CD4-positive, alpha-beta T cell treated with Interleukin-21 for 1 hour (primary cell): ENCODE results near the gene STOM.

Source experiments
- DNase-seq: peaks from one replicate; pipeline ENCODE4 v3.0.0-alpha.2; 2020

STOM gene

DNA sequence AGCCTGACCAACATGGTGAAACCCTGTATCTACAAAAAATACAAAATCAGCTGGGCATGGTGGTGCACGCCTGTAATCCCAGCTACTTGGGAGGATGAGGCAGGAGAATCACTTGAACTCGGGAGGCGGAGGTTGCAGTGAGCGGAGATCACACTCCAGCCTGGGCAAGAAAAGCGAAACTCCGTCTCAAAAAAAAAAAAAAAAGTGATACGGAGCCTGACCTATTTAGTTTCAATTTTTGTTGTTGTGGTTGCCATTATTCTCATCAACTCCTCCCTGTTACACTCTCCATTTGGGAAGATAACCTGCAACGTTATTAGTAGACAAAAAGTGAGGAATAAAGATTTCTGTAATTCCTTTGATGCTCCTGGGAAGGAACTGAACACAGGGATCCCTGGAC lies 1.3 kb downstream of the STOM start:
- peak; percentile 50 for DNase-seq

DNA sequence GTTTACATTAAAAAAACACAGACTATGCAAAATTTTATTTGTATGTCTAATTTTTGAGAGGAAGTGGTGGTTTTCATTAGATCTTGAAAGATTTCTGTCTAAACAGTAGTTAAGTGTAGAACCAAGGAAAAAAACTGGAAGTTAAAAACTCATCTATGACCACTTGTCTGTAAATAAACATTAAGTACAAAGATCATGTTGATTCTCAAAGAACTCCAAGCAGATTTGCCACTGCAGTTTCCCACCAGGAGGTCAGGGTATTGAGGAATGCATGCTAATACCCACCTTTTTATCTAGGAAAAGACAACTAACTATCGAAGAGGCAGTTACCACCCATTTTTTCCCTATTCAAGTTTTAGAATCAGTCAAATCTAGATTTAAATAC lies 1.9 kb downstream of the STOM start:
- DNase-seq, result no peak

DNA sequence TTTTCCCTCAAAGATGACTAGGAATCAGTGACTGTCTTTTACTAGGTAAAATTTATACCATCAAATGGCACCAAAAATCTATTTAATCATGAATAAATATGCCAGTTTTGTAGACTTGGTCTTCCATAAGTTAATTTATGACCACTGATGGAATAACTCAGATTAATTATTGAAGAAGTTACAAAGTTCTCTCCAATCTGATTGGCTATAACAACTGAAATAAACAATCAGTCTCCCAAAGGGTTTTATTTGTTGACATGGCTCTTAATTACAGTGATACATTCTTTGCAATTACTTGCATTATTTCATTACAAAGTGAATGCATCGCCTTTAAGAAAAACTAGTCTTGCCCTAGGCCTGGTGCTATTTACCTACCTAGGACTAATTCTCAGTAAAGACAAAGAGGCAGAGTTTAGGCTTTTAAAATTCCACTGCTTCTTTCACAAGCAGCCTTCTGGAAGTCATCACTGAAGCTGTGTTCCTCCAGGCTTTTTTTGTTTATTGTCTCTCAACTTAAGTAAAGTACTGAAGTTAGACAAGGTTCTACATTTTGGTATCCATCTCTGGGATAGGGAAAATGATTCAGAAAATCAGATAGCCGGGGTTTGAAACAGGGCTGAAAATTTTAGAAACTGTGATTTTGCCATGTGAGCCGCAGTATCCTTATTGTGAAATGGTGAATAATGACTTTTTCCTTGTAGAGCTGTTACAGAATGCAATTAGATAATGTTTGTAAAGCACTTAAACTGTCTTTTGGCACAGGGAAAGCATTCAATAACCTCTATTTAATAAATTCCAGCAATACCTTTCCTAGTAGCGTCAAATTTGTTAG lies 2.5 kb downstream of the STOM start:
- no peak for DNase-seq

DNA sequence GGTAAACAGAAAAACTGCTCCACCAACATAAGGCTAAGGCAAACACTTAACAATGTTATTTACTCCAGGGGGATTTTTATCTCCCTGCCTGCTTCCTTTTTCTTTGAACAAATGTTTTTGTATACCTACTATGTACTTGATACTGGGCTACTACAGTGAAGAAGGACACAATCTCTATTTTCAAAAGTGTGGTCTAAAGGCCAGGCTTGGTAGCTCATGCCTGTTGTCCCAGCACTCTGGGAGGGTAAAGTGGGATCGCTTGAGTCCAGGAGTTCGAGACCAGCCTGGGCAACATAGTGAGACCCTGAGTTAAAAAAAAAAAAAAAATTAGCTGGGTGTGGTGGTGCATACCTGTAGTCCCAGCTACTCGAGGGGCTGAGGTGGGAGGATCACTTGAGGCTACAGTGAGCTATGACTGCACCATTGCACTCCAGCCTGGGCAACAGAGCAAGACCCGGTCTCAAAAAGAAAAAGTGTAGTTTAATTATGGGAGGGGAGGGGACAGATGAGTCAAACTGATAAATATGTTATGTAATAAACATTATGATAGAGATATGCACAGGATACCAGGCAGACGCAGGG lies 3.3 kb downstream of the STOM start:
- no peak for DNase-seq

DNA sequence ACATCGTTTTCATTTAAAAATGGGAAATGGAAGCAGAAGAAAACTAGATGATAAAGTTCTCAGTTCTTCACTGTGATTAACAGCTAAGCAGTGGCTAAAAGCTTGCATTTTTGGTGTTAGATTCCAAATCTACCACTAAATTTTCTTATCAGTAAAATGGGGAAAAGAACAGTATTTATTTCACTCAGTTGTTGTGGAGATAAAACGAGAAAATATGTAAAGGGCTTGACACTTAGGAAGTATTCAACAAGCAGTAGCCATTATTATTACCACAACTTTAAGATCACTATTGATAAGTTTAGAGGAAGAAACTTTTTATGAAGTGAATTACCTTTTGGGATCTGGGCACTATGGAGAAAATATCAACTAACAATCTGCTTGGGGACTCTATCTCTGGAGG lies 4.5 kb downstream of the STOM start:
- no peak for DNase-seq

DNA sequence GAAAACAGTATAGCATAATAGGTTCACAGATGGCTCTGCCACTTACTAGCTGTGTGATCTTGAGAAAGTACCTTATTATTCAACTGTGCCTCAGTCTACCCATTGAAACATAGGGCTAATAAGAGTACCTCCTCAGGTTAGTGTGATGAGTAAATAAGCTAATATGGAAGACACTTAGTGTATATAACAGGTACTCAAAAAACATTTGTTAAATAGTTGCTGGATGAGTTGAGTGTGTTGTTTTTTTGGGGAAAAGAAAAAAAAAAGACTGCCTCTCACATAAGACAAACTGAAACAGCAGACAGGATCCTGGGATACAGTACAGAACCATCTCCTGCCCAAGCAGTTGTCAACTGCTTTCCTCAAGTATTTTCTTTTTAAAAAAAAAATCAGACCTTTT lies 5.2 kb downstream of the STOM start:
- DNase-seq, result no peak

DNA sequence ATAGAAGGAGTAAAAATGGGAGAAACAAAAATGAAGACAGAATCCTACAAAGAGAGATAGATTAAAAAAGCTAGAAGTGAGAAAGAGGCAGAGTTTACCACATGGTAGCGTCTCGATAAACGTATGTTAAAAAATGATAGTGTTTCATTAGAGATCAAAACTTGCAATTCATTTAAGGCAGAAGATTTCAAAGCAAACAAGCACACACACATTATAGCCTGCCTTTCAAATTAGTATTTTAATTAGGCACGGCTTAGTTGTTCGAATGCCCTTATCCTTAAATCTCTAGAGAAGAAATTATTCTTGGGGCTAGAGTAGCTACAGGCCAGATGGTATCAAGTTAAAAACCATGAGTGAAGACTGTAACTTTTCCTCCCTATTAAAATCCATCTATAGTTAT lies 6.0 kb downstream of the STOM start:
- no peak for DNase-seq

DNA sequence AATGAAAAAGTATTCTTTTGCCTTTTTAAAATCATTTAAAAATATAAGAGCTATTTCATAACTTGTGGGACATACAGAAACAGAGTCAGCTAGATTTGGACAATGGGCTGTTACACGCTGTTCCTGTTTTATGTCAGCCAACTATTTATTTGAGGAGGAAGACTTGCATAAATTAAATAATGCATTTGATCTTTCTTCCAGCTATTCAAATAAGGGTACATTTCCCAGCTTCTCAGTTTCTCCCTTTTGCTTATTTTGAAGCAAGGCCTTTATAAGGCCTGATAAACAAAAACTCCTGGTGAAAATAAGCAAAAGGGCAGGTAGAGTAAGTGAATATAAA lies 6.5 kb downstream of the STOM start:
- no peak for DNase-seq

DNA sequence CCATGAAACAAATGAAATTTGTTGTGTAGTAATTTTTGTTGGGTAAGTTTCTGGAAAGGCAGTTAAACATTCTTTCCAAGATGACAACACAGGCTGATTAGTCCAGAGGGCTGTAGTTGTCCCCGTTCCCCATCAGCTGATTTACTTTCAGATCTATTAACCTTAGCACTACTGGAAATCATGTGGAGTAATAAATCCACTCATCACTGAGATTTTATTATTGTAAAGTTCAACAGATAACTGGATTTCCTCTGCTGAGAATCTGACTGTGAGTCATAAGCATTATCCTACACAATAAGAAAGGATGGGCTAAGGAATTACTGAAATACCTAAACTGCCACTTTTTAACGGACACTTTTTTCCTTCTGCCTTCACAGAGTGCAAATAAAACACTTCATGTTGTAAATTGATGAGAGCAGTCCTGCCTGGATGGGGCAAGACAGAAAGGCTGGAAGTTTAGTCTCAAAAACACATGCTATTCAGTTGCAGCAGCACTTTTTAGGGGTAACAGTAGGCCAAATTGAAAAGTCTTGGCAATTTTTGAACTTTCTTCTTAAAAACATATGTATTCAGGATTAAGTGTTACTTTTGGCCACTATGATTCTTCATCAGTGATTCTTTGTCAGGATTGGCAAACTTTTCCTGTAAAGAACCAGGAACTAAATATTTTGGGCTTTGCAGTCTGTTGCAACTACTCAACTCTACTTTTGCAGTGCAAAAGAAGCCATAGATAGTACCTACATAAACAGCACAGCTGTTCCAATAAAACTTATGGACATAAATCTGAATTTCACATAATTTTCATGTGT lies 7.0 kb downstream of the STOM start:
- no peak for DNase-seq

DNA sequence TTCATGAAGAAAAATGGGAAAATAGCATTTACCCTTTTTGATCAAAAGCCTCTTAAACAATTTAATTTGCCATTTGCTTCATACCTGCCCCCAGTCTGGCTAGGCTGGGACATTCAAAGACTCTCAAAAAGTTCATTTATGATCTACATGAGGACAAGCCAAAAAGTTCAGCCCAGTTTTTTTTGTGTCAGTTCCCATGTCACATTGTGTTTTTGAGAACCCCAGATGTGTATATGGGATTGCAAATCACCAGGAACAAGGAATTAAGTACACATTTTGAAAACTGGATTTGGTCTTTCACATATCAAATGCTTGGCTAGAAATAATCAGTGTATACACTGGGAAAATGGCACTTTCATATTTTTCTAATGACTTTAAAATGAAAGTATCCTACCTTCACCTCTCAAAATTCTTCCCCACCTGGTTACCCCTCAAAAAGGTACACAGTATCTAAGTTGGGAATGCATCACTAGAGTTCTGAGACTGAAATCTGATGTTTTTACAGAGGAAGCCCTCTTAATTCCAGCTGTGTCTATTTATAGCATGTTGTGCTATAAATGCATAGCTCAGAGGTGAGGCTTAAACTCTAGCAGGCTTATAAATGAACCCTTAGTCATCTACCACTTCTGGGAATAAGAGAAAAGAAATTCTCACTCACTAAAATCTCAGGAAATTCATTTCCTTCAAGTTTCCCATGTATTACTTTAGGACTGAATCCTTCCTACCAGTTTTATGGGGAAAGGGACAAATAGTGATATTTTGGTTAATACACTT lies 9.3 kb downstream of the STOM start:
- no peak for DNase-seq

DNA sequence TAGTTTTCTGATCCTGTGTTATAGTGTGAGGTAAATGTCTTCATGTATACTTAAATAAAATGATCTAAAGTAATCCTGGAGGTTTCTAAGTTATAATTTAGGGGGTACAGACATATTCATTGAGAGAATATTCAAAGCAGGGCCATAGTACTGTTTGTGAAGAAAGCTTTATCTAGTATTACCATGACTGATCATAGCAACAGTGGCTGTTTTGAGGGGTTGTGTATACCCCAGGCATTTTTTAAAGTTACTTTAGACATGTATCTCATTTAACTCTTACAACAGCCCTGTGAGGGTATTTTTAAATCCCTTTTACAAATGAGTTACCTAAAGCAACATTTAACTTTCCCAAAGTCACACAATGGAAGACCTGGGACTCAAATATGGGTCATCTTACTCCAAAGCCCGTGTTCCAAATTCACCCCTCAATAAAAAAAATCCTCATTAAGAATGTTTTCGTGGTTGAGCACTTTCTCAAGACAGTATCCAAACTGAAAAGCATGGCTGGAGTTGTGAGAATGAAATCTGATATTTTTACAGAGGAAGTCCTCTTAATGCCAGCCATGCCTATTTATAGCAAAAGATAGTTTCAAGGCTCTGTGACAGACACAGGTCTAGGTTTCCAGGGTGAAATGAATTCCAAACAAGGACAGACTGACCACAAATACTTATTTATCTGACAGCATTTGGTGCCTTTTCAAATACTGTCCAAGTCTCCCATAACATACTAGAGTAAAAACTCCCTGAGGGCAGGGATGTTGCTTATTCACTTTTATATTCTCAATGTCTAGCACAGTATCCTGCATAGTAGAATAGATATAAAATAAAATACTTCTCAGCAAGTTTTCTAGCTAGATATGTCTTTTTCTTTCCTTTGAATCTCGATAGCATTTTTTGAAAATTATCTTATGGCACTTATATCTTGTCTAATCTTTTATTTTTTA lies 10.4 kb downstream of the STOM start:
- no peak for DNase-seq

DNA sequence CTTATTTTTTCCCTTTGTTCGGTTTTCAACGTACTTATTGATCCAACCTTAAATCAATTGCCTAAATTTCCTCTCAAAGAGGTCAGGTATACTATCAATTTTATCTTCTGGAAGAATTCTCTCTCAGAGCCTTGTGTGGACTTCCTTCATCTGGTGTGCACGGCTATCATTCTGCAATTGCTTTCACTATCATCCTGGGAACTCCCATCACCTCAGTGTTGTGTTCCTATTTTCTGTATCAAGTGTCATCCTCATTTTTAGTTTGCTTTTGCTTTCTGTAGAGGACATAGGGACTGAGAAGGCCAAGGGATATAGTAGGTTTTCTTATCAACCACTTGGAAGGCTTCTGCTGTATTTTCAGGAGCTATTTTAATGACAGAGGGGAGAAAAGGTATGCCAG lies 11.3 kb downstream of the STOM start:
- peak; percentile 43 for DNase-seq

DNA sequence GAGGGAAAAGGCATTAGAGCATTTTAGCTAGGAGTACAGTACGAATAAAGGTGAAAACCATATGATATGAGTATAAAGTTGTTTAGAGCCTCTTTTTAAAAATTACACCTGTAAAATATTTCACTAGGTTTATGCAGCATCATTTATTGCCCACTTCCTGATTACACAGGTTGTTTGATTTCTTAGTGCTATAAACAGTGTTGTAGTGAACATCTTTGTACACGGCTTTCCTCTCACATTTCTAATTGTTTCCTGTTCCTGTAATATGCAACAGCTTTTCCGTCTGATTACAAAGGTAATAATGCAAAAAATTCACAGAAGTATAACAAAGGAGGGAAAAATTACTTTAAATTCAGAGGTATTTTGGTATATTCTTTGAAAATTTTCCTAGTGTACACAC lies 13.0 kb downstream of the STOM start:
- DNase-seq, result peak; percentile 52

DNA sequence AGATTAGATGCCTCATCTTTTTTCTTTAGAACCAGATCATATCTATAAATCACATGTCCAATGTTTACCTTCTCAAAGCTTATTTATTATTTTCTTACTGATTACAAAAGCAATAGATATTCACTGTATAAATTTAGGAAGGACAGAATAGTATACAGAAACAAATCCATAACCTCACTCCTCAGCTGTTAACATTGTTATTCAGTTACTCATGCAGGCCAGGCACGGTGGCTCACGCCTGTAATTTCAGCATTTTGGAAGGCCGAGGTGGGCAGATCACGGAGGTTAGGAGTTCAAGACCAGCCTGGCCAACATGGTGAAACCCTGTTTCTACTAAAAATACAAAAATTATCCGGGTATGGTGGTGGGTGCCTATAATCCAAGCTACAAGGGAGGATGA lies 15.3 kb downstream of the STOM start:
- DNase-seq, result no peak

DNA sequence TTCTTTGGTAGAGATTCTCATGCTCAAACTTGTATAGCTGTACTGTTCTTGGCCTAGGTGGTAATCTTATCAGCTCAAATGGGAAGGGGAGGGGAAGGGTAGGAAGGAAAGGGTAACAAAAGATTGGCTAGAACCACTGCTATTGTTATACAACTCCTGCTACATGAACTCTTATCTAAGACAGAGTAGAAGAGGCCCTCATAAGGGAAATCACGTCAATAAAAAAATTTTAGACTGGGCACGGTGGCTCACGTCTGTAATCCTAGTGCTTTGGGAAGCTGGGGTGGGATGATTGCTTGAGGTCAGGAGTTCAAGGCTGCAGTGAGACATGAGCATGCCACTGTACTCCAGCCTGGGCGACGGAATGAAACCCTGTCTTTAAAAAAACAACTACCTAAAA lies 15.9 kb downstream of the STOM start:
- no peak for DNase-seq

DNA sequence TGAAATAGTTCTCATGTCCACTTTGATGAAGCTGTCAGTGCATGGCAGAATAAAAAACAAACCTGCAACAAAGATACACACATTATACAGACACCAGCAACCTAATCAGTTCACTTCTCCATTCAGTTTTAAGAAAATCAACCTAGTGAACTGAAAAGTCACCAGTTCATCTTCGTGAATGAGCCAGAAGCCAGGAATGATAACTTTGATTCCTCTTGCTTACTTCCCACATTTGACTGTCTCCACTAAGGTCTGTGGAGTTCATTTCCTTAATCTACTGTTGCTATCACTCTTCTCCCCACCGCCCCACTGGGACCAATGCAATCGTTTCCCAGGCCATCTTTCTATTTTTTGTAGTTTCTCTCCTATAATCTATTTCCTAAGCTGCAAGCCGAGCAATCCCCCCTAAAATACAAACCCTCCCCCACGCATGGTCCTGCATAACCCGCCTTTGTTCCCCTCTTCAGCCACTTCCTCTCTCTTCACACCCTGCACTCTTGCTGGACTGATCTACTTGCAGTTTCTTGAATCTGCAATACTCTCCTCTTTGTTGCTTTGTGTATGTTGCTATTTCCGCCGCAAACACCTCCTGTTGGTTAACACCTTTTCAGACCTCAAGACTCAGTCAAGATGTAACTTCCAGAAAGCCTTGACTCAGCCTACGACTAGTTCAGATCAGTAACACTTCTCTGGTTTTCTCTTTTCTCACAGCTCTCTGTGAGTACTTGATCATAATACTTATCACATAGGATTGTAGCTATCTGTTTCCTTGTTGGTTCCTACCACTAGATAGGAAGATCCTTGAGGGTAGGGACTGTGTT lies 16.6 kb downstream of the STOM start:
- peak; percentile 85 for DNase-seq

DNA sequence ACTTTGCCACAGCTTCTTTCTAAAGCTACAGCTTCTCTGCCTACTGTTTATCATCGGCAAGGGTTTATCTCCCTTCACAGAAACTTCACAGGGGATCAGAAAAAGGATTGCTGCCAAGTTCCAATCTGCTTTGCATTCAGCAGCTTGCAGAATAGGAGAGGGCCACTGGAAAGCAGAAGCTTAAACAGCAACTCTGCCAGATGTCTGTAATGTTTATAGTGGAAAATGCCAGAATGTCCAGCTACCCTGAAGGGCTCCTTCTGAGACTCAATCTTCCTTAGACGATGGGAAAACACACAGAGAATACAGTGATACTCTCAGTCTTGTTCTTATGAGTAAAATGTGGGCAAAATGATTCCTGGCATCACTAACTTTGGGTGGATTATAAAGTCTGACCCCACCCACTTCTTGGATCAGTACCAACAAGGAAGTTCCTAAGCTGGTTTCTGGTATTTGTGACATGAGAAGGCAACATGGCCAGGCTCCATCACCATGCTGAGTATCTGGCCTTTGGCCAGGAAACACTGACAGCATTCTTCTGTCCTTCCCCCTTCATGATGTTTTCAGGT lies 19.0 kb downstream of the STOM start:
- DNase-seq, result no peak

DNA sequence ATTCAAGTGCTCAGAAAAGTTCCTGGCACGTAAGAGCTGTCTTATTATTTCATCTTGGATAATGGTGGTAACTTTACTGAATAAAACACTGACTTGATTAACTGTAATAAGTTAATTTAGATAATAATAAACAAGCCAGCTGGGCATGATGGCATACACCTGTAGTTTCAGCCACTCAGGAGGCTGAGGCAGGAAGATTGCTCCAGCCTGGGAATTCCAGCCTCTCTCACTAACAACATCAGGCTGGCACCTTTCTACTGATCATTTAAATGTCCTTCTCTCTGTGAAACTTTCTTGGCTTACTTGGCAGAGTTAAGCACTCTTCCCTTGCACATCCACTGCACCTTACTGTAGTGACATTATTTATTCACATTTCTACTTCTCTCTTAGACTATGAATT lies 20.0 kb downstream of the STOM start:
- no peak for DNase-seq

DNA sequence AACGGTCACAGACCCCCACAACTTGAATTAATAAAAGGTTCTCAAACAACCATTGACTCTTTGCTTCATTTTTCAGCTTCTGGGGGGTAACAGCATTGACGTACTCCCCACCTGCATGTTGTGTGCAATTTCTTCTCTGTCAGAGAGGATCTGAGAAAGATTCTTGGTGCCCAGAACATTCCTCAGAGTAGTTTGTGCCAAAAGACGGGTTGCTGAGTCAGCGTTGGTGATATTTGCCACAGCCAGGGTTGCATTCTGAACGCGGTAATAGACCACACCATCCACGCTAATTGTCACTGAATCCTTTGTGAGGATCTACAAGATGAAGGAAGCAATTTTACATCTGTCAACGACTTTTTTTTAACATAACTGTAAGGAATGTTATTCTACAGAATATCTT lies 21.0 kb downstream of the STOM start:
- DNase-seq, result no peak

DNA sequence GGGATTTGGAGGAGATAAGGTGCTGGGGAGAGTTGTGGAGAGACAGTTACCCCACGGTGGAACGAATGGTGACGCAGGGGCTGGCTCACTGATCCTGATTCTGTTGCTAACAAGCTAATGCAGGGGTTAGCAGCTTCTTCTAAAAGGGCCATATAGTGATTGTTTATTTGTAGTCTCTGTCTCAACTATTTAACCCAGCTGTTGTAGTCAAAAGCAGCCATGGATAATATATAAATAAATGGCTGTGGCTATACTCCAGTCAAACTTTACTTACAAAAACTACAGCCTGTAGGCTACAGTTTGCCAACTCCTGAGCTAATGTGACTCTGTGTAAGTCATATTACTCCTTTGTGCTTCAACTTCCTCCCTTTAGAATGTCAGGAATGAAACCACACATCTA lies 21.8 kb downstream of the STOM start:
- DNase-seq, result no peak

DNA sequence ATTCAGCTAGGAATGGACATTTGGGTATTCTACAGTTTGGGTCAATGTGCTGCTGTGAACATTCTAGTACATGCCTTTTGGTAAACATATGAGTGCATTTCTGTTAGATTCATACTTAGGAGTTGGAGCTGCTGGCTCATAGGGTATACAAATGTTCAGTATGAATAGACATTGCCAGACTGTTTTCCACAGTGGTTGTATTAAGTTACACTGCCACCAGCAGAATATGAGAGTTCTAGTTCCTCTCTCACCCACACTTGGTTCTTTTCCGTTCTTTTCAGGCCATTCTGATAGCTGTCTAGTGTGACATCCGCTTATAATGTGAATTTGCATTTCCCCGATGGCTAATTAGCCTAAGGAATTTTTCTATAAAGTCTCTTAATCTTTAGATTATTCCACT lies 25.0 kb downstream of the STOM start:
- no peak for DNase-seq
